ENCODE data around the gene MEX3A.
"Not testable (repeated sequence)": the region's sequence is repeated elsewhere in the genome, so short reads cannot be mapped to it uniquely, and the experiment has no call there.

MEX3A gene

GRCh38 chr1:156054500-156055280 is 27.6 kb downstream of the MEX3A start, which contains the start of gene LAMTOR2:
Gene LAMTOR2 (plus strand): TSS chr1:156054782. CDS start chr1:156054890, 108 bp downstream.
- DNase-seq, result peak; percentile 98

- DNase-seq, result peak; percentile 74
Observed at GRCh38 chr1:156053768-156054499, 28.3 kb downstream of the MEX3A start, which contains the start of gene UBQLN4. Gene UBQLN4 (minus strand): TSS chr1:156053798. CDS start chr1:156053701, 97 bp downstream.

- DNase-seq, result peak; percentile 27
Observed at GRCh38 chr1:156052862-156053767, 29.1 kb downstream of the MEX3A start.

GRCh38 chr1:156051011-156051725 is 31.1 kb downstream of the MEX3A start:
- DNase-seq, result no peak

- DNase-seq, result no peak
Observed at GRCh38 chr1:156050376-156050775, 31.9 kb downstream of the MEX3A start.

GRCh38 chr1:156048663-156049258 is 33.5 kb downstream of the MEX3A start:
- DNase-seq, result no peak

GRCh38 chr1:156045076-156045475 is 37.2 kb downstream of the MEX3A start:
- DNase-seq, result no peak

- no peak for DNase-seq
Observed at GRCh38 chr1:156042828-156043227, 39.4 kb downstream of the MEX3A start.

GRCh38 chr1:156034991-156035390 is 47.3 kb downstream of the MEX3A start:
- not testable (repeated sequence) for DNase-seq

GRCh38 chr1:156033011-156033410 is 49.3 kb downstream of the MEX3A start:
- DNase-seq, result no peak

GRCh38 chr1:156026588-156026987 is 55.7 kb downstream of the MEX3A start:
- DNase-seq, result no peak

GRCh38 chr1:156025876-156026275 is 56.4 kb downstream of the MEX3A start:
- peak; percentile 57 for DNase-seq

GRCh38 chr1:156024801-156025200 is 57.5 kb downstream of the MEX3A start:
- no peak for DNase-seq
